Liver (tissue), 9 donors: ENCODE results near the gene ST6GALNAC3. TPM values are rescaled to one million over a fixed set of nuclear protein-coding genes. Genes with fewer than 3 reads are reported as not detected.

Source experiments
- DNase-seq: peaks from one replicate; pipeline ENCODE4 v3.0.0-alpha.2; 2017; ENCODE audit warnings: low spot score
- H3K27ac ChIP-seq, 2 donors: one replicate each; pipeline ENCODE4 v1.7.0; 2013; ENCODE audit warnings: inconsistent platforms in 2 of 2, low read length in 2 of 2, control low read depth in 1 of 2, low read depth in 1 of 2, mild to moderate bottlenecking in 1 of 2
- H3K27me3 ChIP-seq, 4 donors: one replicate each; pipeline versions ENCODE4 v1.6.1 to v1.7.0; 2013; ENCODE audit warnings: low read length in 3 of 4, inconsistent platforms in 1 of 4, mild to moderate bottlenecking in 1 of 4, moderate library complexity in 1 of 4; ENCODE audit not compliant: control insufficient read depth in 4 of 4, insufficient read depth in 4 of 4
- H3K36me3 ChIP-seq, 4 donors: one replicate each; pipeline versions ENCODE4 v1.6.1 to v1.7.0; 2013; ENCODE audit warnings: low read length in 3 of 4, mild to moderate bottlenecking in 3 of 4, low read depth in 1 of 4, moderate library complexity in 1 of 4; ENCODE audit not compliant: control insufficient read depth in 4 of 4, insufficient read depth in 3 of 4
- H3K4me1 ChIP-seq, 4 donors: one replicate each; pipeline versions ENCODE4 v1.6.1 to v1.7.0; 2013; ENCODE audit warnings: low read length in 3 of 4, mild to moderate bottlenecking in 3 of 4, moderate library complexity in 1 of 4; ENCODE audit not compliant: control insufficient read depth in 4 of 4, insufficient read depth in 4 of 4
- H3K4me3 ChIP-seq, 3 donors: one replicate each; pipeline versions ENCODE4 v1.6.1 to v1.7.0; 2013; ENCODE audit warnings: low read length in 3 of 3, control low read depth in 1 of 3, low read depth in 1 of 3, mild to moderate bottlenecking in 1 of 3
- H3K9ac ChIP-seq, 2 donors: one replicate each; pipeline ENCODE4 v1.7.0; 2013; ENCODE audit warnings: low read length in 2 of 2, mild to moderate bottlenecking in 2 of 2, moderate library complexity in 2 of 2, control low read depth in 1 of 2, low read depth in 1 of 2
- H3K9me3 ChIP-seq, 4 donors: one replicate each; pipeline versions ENCODE4 v1.6.1 to v1.7.0; 2013; ENCODE audit warnings: low read length in 3 of 4; ENCODE audit not compliant: control insufficient read depth in 4 of 4
- EGR1 ChIP-seq, 2 donors: IDR thresholded peaks; 2 replicates each; pipeline ENCODE4 v1.6.1; 2016 to 2018; ENCODE audit warnings: antibody characterized with exemption in 2 of 2, low read depth in 2 of 2
- FOXA1 ChIP-seq: IDR thresholded peaks from 2 replicates; pipeline ENCODE4 v1.6.1; 2016; ENCODE audit warnings: antibody characterized with exemption
- FOXA2 ChIP-seq: IDR thresholded peaks from 2 replicates; pipeline ENCODE4 v1.6.1; 2016; ENCODE audit warnings: antibody characterized with exemption
- HNF4A ChIP-seq, 2 donors: conservative IDR thresholded peaks; 2 replicates each; pipeline ENCODE4 v1.6.1; 2016; ENCODE audit warnings: antibody characterized with exemption in 2 of 2, mild to moderate bottlenecking in 2 of 2
- HNF4G ChIP-seq: IDR thresholded peaks from 2 replicates; pipeline ENCODE4 v1.6.1; 2016; ENCODE audit warnings: antibody characterized with exemption
- JUND ChIP-seq, 2 donors: IDR thresholded peaks; 2 replicates each; pipeline ENCODE4 v1.6.1; 2016; ENCODE audit warnings: antibody characterized with exemption in 2 of 2
- NR2F2 ChIP-seq: IDR thresholded peaks from 2 replicates; pipeline ENCODE4 v1.6.1; 2016; ENCODE audit warnings: antibody characterized with exemption
- RAD21 ChIP-seq, 2 donors: IDR thresholded peaks; 2 replicates each; pipeline ENCODE4 v1.6.1; 2016; ENCODE audit warnings: antibody characterized with exemption in 2 of 2, mild to moderate bottlenecking in 2 of 2
- RXRA ChIP-seq, 2 donors: IDR thresholded peaks; 2 replicates each; pipeline ENCODE4 v1.6.1; 2017 to 2018; ENCODE audit warnings: antibody characterized with exemption in 2 of 2, mild to moderate bottlenecking in 1 of 2
- SP1 ChIP-seq: IDR thresholded peaks from 2 replicates; pipeline ENCODE4 v1.6.1; 2018; ENCODE audit warnings: antibody characterized with exemption, mild to moderate bottlenecking
- TAF1 ChIP-seq: conservative IDR thresholded peaks from 2 replicates; pipeline ENCODE4 v1.6.1; 2016; ENCODE audit warnings: antibody characterized with exemption, mild to moderate bottlenecking
- YY1 ChIP-seq: IDR thresholded peaks from 2 replicates; pipeline ENCODE4 v1.6.1; 2016; ENCODE audit warnings: antibody characterized with exemption, mild to moderate bottlenecking
- WGBS: extraction: QIAGEN DNeasy Blood & Tissue Kit; methylation state at CpG from one replicate; pipeline ENCODE4 v1.1.7; 2013; 5-methylcytosine and 5-hydroxymethylcytosine counted together
- polyA plus RNA-seq, 2 donors: library from polyadenylated mRNA; stranded (reverse) in 1 of 2; unstranded in 1 of 2; fragments of 200-250 nt in 1 of 2; fragments of >200 nt in 1 of 2; fragmentation: Nextera tagmentation in 1 of 2; extraction: Ambion mirVana in 1 of 2; gene quantifications; one replicate each; pipeline versions ENCODE4 v1.2.1 to v1.2.3, GENCODE V29; 2013 to 2015
- total RNA-seq, 2 donors: library from RNA; depleted of rRNA; stranded (reverse); fragments of >200 nt; gene quantifications; one replicate each; pipeline ENCODE4 v1.2.3, GENCODE V29; 2014
- TF ChIP-seq, protein P1 (sequence below): fragments of 150-350 bp; IDR thresholded peaks from 2 replicates; pipeline ENCODE4 v1.5.1; 2017; ENCODE audit warnings: improper control_type of control experiment, low read depth, low read length; ENCODE audit not compliant: missing input control
- TF ChIP-seq, protein P2 (sequence below): IDR thresholded peaks from 2 replicates; pipeline ENCODE4 v1.6.1; 2016; ENCODE audit warnings: antibody characterized with exemption
- TF ChIP-seq, protein P3 (sequence below): IDR thresholded peaks from 2 replicates; pipeline ENCODE4 v1.6.1; 2016; ENCODE audit warnings: antibody characterized with exemption
- TF ChIP-seq, protein P4 (sequence below): IDR thresholded peaks from 2 replicates; pipeline ENCODE4 v1.6.1; 2016; ENCODE audit warnings: antibody characterized with exemption, mild to moderate bottlenecking
- donor health status: healthy.
- donor health status: healthy.
- donor health status: healthy.
- donor health status: healthy.
- donor health status: healthy.

Gene ST6GALNAC3
- total and polyA plus RNA-seq, 4 donors: 1.2 to 5.0 (median 3.2) TPM

DNA sequence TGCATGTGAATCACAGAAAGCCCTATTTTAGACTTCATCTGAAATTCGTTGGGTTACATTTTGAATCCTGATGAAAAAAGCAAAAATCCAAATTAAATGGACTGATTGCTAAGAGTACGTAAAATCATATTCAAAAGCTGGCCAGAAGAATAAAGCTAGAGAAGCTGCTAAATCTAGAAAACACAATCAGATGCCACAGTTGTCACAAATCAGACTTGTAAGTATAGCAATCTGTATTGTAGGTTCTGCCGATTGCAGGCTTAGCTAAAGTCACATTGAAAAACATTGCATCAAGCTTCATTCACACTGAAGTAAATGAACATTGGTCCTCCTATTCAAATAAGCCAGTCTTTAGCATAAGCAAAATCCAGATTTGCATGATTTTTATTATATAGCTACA, 557.6 kb downstream of the ST6GALNAC3 start:
- no peaks in the 10 kb centered on the region for H3K36me3 ChIP-seq
- WGBS: 96% methylated on average over 3 of the region's 3 CpGs
- DNase-seq: no peak
- TF ChIP-seq, protein P1, sequence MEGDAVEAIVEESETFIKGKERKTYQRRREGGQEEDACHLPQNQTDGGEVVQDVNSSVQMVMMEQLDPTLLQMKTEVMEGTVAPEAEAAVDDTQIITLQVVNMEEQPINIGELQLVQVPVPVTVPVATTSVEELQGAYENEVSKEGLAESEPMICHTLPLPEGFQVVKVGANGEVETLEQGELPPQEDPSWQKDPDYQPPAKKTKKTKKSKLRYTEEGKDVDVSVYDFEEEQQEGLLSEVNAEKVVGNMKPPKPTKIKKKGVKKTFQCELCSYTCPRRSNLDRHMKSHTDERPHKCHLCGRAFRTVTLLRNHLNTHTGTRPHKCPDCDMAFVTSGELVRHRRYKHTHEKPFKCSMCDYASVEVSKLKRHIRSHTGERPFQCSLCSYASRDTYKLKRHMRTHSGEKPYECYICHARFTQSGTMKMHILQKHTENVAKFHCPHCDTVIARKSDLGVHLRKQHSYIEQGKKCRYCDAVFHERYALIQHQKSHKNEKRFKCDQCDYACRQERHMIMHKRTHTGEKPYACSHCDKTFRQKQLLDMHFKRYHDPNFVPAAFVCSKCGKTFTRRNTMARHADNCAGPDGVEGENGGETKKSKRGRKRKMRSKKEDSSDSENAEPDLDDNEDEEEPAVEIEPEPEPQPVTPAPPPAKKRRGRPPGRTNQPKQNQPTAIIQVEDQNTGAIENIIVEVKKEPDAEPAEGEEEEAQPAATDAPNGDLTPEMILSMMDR: no peak
- no peak for TF ChIP-seq EGR1 (IDR thresholded peaks at IDR 0.05; ENCODE audit: low read depth in 2 of 2)
- TF ChIP-seq RAD21 (IDR thresholded peaks at IDR 0.05): no peak
- TF ChIP-seq JUND (IDR thresholded peaks at IDR 0.05): no peak
- no peak for TF ChIP-seq RXRA (IDR thresholded peaks at IDR 0.05)
- TF ChIP-seq NR2F2: no peak
- TF ChIP-seq FOXA1: no peak
- no peak for TF ChIP-seq YY1
- no peak for TF ChIP-seq TAF1
- H3K27me3 ChIP-seq: no peaks in the 10 kb centered on the region
- H3K27ac ChIP-seq: no peak overlapping the region
- H3K9me3 ChIP-seq: no peaks in the 10 kb centered on the region
- no peak overlapping the region for H3K9ac ChIP-seq
- H3K4me3 ChIP-seq: no peak overlapping the region
- no peaks in the 10 kb centered on the region for H3K4me1 ChIP-seq

DNA sequence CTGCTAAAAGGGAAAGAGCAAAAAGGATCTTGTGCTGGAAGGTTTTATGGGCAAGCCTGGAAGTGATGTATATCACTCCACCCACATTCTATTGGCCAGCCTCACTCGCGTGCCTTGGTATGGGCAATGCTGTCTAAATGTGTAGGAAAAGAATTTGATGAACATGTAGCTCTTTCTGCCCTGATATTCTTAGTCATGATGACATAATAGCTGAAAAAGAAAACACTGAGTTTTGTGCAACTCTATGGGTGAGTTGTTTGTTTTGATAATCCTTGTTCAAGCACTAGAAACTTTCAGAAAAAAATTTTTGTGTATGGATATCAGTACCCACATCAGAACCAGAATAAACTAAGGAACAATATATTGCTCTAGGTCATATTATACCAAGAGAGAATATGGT, 561.2 kb downstream of the ST6GALNAC3 start:
- H3K27ac ChIP-seq: no peak overlapping the region
- no peak overlapping the region for H3K4me3 ChIP-seq
- TF ChIP-seq FOXA2 (no peak), FOXA1 (no peak), SP1 (no peak), TAF1 (no peak)
- TF ChIP-seq, protein P2, sequence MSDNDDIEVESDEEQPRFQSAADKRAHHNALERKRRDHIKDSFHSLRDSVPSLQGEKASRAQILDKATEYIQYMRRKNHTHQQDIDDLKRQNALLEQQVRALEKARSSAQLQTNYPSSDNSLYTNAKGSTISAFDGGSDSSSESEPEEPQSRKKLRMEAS: no peak
- TF ChIP-seq, protein P3, sequence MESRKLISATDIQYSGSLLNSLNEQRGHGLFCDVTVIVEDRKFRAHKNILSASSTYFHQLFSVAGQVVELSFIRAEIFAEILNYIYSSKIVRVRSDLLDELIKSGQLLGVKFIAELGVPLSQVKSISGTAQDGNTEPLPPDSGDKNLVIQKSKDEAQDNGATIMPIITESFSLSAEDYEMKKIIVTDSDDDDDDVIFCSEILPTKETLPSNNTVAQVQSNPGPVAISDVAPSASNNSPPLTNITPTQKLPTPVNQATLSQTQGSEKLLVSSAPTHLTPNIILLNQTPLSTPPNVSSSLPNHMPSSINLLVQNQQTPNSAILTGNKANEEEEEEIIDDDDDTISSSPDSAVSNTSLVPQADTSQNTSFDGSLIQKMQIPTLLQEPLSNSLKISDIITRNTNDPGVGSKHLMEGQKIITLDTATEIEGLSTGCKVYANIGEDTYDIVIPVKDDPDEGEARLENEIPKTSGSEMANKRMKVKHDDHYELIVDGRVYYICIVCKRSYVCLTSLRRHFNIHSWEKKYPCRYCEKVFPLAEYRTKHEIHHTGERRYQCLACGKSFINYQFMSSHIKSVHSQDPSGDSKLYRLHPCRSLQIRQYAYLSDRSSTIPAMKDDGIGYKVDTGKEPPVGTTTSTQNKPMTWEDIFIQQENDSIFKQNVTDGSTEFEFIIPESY: no peak
- TF ChIP-seq, protein P1: no peak
- H3K36me3 ChIP-seq: no peaks in the 10 kb centered on the region
- H3K9me3 ChIP-seq: no peaks in the 10 kb centered on the region
- 97% methylated on average over 2 of the region's 2 CpGs for WGBS
- H3K27me3 ChIP-seq: no peaks in the 10 kb centered on the region
- H3K9ac ChIP-seq: no peak overlapping the region
- DNase-seq: no peak
- no peaks in the 10 kb centered on the region for H3K4me1 ChIP-seq

DNA sequence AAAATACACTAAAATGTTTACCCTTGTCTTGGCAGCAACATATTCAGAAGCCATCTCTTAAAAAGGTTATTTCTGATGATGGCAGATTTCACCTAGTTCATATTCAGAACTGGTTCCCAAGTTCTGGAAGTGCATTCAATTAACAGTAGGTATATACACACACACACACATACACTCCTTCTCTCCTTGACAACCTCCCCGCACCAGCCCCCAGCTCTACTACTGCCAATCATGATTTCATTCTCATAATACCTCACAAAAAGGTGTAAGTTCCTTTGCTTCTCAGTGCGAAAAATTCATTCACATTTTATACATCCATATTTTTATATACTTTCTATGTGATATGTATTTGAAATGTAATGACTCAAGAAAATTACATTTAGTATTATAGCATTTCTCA, 564.6 kb downstream of the ST6GALNAC3 start:
- Histone ChIP-seq H3K27me3 (no peaks in the 10 kb centered on the region), H3K4me3 (no peak overlapping the region), H3K9me3 (no peaks in the 10 kb centered on the region), H3K4me1 (no peaks in the 10 kb centered on the region), H3K9ac (no peak overlapping the region), H3K36me3 (no peaks in the 10 kb centered on the region), H3K27ac (no peak overlapping the region)
- no peak for DNase-seq
- 97% methylated on average over 2 of the region's 2 CpGs for WGBS
- TF ChIP-seq HNF4A (conservative IDR thresholded peaks at IDR 0.05): no peak
- TF ChIP-seq NR2F2: no peak
- TF ChIP-seq, protein P2: no peak
- no peak for TF ChIP-seq JUND (IDR thresholded peaks at IDR 0.05)
- TF ChIP-seq SP1: no peak
- no peak for TF ChIP-seq FOXA1
- no peak for TF ChIP-seq HNF4G
- TF ChIP-seq, protein P4, sequence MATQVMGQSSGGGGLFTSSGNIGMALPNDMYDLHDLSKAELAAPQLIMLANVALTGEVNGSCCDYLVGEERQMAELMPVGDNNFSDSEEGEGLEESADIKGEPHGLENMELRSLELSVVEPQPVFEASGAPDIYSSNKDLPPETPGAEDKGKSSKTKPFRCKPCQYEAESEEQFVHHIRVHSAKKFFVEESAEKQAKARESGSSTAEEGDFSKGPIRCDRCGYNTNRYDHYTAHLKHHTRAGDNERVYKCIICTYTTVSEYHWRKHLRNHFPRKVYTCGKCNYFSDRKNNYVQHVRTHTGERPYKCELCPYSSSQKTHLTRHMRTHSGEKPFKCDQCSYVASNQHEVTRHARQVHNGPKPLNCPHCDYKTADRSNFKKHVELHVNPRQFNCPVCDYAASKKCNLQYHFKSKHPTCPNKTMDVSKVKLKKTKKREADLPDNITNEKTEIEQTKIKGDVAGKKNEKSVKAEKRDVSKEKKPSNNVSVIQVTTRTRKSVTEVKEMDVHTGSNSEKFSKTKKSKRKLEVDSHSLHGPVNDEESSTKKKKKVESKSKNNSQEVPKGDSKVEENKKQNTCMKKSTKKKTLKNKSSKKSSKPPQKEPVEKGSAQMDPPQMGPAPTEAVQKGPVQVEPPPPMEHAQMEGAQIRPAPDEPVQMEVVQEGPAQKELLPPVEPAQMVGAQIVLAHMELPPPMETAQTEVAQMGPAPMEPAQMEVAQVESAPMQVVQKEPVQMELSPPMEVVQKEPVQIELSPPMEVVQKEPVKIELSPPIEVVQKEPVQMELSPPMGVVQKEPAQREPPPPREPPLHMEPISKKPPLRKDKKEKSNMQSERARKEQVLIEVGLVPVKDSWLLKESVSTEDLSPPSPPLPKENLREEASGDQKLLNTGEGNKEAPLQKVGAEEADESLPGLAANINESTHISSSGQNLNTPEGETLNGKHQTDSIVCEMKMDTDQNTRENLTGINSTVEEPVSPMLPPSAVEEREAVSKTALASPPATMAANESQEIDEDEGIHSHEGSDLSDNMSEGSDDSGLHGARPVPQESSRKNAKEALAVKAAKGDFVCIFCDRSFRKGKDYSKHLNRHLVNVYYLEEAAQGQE: no peak
- TF ChIP-seq, protein P3: no peak
- no peak for TF ChIP-seq RXRA (IDR thresholded peaks at IDR 0.05)
